Loucy (cell line): Measurements from ENCODE around the gene NID1.
"Not testable (repeated sequence)": the region's sequence is repeated elsewhere in the genome, so short reads cannot be mapped to it uniquely, and the experiment has no call there.

Source experiments
- H2AFZ ChIP-seq: fragments of 200-600 bp; sonication (generic); 2 replicates; pipeline ENCODE4 v1.6.0; 2016; ENCODE audit warnings: antibody characterized with exemption, mild to moderate bottlenecking, low read length, moderate library complexity
- H3F3A ChIP-seq: fragments of 200-600 bp; 2 replicates; pipeline ENCODE4 v1.6.0; 2016; ENCODE audit warnings: antibody characterized with exemption, low read depth, mild to moderate bottlenecking
- H3K27me3 ChIP-seq: fragments of 200-600 bp; sonication (generic); 2 replicates; pipeline ENCODE4 v1.6.1; 2014; ENCODE audit warnings: low read length, mild to moderate bottlenecking; ENCODE audit not compliant: insufficient read depth, poor library complexity, severe bottlenecking
- H3K36me3 ChIP-seq: fragments of 200-600 bp; sonication (generic); 2 replicates; pipeline ENCODE4 v1.6.1; 2016; ENCODE audit warnings: low read length; ENCODE audit not compliant: insufficient read depth
- H3K4me1 ChIP-seq: fragments of 200-600 bp; sonication (generic); 2 replicates; pipeline ENCODE4 v1.5.1; 2014; ENCODE audit warnings: low read length, mild to moderate bottlenecking; ENCODE audit not compliant: insufficient read depth, poor library complexity, severe bottlenecking
- H3K4me2 ChIP-seq: fragments of 200-600 bp; sonication (generic); 2 replicates; pipeline ENCODE4 v1.6.0; 2014; ENCODE audit warnings: antibody characterized with exemption, low read length, low read depth, mild to moderate bottlenecking; ENCODE audit not compliant: poor library complexity, severe bottlenecking
- H3K4me3 ChIP-seq: fragments of 200-600 bp; sonication (generic); 2 replicates; pipeline ENCODE4 v1.5.1; 2014; ENCODE audit warnings: low read length, mild to moderate bottlenecking, mixed read lengths; ENCODE audit not compliant: poor library complexity, severe bottlenecking
- H3K79me2 ChIP-seq: fragments of 200-600 bp; sonication (generic); 2 replicates; pipeline ENCODE4 v1.6.1; 2014; ENCODE audit warnings: low read length; ENCODE audit not compliant: insufficient read depth
- H3K9ac ChIP-seq: fragments of 200-600 bp; sonication (generic); 2 replicates; pipeline ENCODE4 v1.6.0; 2014; ENCODE audit warnings: mild to moderate bottlenecking, low read depth, low read length, moderate library complexity; ENCODE audit not compliant: poor library complexity, severe bottlenecking
- H3K9me2 ChIP-seq: fragments of 200-600 bp; sonication (generic); replicated peaks from 2 replicates; pipeline ENCODE4 v1.6.1; 2016; ENCODE audit warnings: low read depth, low read length, mixed read lengths
- H3K9me3 ChIP-seq: fragments of 200-600 bp; sonication (generic); 2 replicates; pipeline ENCODE4 v1.6.1; 2014; ENCODE audit warnings: mild to moderate bottlenecking, antibody characterized with exemption, low read length, low read depth; ENCODE audit not compliant: insufficient read depth
- H4K20me1 ChIP-seq: fragments of 200-600 bp; sonication (generic); 2 replicates; pipeline ENCODE4 v1.6.0; 2014; ENCODE audit warnings: antibody characterized with exemption, low read length, mild to moderate bottlenecking; ENCODE audit not compliant: insufficient read depth, poor library complexity, severe bottlenecking
- EZH2phosphoT487 ChIP-seq: fragments of 200-600 bp; IDR thresholded peaks from 2 replicates; pipeline ENCODE4 v1.6.1; 2018; ENCODE audit warnings: antibody characterized with exemption, mild to moderate bottlenecking, moderate library complexity, borderline replicate concordance
- TF ChIP-seq, protein P1 (sequence below): fragments of 200-600 bp; sonication (generic); conservative IDR thresholded peaks from 2 replicates; pipeline ENCODE4 v1.5.1; 2014; ENCODE audit warnings: mild to moderate bottlenecking, antibody characterized with exemption, low read length

NID1 gene

DNA sequence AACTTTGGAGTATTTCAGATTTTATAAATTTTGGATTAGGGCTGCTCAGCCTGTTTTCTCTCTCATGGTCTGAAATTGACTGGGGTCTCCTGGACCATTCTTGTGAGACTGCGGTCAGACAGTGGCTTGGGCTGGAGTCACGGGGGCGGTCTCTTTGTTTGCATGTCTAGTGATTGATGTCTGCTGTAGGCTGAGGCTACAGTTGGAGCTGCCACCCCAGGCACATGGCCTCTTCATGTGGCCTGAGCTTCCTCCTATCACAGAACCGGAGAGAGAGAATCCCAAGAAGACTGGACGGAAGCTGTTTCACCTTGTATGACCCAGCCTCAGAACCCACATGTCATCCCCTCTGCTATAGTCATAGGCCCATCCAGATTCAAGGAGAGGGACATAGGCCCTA is 96.1 kb downstream of the NID1 start:
- Histone ChIP-seq H2AFZ (no peak overlapping the region), H3K9me2 (no peaks in the 10 kb centered on the region), H3F3A (no peaks in the 10 kb centered on the region), H3K36me3 (no peaks in the 10 kb centered on the region), H4K20me1 (no peaks in the 10 kb centered on the region), H3K9ac (no peak overlapping the region), H3K27me3 (no peaks in the 10 kb centered on the region), H3K4me3 (no peak overlapping the region), H3K9me3 (no peaks in the 10 kb centered on the region), H3K4me1 (no peaks in the 10 kb centered on the region), H3K79me2 (no peaks in the 10 kb centered on the region), H3K4me2 (no peak overlapping the region)
- no peak for TF ChIP-seq EZH2phosphoT487
- TF ChIP-seq, protein P1, sequence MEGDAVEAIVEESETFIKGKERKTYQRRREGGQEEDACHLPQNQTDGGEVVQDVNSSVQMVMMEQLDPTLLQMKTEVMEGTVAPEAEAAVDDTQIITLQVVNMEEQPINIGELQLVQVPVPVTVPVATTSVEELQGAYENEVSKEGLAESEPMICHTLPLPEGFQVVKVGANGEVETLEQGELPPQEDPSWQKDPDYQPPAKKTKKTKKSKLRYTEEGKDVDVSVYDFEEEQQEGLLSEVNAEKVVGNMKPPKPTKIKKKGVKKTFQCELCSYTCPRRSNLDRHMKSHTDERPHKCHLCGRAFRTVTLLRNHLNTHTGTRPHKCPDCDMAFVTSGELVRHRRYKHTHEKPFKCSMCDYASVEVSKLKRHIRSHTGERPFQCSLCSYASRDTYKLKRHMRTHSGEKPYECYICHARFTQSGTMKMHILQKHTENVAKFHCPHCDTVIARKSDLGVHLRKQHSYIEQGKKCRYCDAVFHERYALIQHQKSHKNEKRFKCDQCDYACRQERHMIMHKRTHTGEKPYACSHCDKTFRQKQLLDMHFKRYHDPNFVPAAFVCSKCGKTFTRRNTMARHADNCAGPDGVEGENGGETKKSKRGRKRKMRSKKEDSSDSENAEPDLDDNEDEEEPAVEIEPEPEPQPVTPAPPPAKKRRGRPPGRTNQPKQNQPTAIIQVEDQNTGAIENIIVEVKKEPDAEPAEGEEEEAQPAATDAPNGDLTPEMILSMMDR = no peak

DNA sequence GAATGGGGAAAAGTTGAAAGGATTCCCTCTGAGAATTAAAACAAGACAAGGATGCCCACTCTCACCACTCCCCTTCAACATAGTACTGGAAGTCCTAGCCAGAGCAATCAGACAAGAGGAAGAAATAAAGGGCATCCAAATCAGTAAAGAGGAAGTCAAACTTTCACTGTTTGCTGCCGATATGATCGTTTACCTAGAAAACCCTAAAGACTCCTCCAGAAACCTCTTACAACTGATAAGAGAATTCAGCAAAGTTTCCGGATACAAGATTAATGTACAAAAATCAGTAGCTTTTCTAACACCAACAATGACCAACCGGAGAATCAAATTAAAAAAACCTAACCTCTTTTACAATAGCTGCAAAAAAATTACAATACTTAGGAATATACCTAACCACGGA is 98.8 kb downstream of the NID1 start:
- not testable (repeated sequence) for H3F3A ChIP-seq, H3K27me3 ChIP-seq, H2AFZ ChIP-seq, H4K20me1 ChIP-seq, H3K9me3 ChIP-seq, H3K4me1 ChIP-seq, H3K36me3 ChIP-seq, H3K9ac ChIP-seq, H3K4me2 ChIP-seq, H3K79me2 ChIP-seq, H3K4me3 ChIP-seq, H3K9me2 ChIP-seq

DNA sequence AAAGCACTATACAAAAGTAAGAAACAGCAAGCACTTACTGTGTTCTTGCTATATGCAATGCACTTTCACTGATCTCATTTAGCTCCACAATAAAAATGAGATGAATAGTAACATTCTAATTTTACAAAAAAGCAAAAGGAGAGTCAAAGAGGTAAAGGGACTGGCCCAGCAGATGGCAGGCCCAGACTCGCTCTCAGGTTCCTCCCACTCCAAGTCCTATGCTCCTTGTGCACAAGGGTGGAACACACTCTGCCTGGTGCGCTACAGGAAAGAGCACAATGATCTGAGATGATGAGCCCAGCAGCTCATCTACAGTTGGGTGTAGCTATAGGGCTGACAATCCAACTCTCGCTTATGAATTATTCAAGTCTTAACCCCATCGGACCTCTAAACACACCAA is 104.1 kb downstream of the NID1 start:
- no peaks in the 10 kb centered on the region for H3K27me3 ChIP-seq
- no peaks in the 10 kb centered on the region for H3K4me1 ChIP-seq
- no peak overlapping the region for H3K9ac ChIP-seq
- H3K9me3 ChIP-seq = no peaks in the 10 kb centered on the region
- no peak overlapping the region for H3K4me3 ChIP-seq
- no peak overlapping the region for H3K4me2 ChIP-seq
- no peak overlapping the region for H2AFZ ChIP-seq
- no peaks in the 10 kb centered on the region for H3K9me2 ChIP-seq
- TF ChIP-seq, protein P1 = no peak
- H4K20me1 ChIP-seq = no peaks in the 10 kb centered on the region
- no peaks in the 10 kb centered on the region for H3K36me3 ChIP-seq
- no peaks in the 10 kb centered on the region for H3F3A ChIP-seq
- no peaks in the 10 kb centered on the region for H3K79me2 ChIP-seq

DNA sequence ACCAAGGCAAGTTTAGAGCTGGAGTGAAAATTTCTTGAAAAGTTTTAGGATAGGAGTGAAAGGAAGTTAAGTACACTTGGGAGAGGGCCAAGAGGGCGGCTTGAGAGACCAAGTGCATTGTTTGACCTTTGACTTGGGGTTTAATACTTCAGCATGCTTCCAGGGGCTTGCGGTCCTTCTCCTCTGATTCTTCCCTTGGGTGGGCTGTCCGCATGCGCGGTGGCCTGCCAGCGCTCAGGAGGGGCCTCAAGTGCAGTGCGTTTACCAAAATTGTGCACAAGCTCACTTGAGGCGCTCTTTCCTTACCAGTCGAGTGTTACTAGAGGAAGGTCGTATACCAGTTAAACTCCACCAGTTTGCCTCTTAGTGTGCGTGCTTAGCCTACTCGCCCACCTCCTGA is 106.9 kb downstream of the NID1 start:
- Histone ChIP-seq H3K4me1 (peaks cover 11% of the 10 kb centered on the region), H3K9ac (no peak overlapping the region), H4K20me1 (no peaks in the 10 kb centered on the region), H3K27me3 (no peaks in the 10 kb centered on the region), H3K9me3 (no peaks in the 10 kb centered on the region), H3K4me3 (no peak overlapping the region), H3K79me2 (no peaks in the 10 kb centered on the region), H3F3A (no peaks in the 10 kb centered on the region), H3K9me2 (no peaks in the 10 kb centered on the region), H2AFZ (no peak overlapping the region), H3K36me3 (no peaks in the 10 kb centered on the region), H3K4me2 (no peak overlapping the region)
- TF ChIP-seq, protein P1 = no peak
- no peak for TF ChIP-seq EZH2phosphoT487
